H4 (cell line): ENCODE results near the gene NOTCH4. TPM values are rescaled to one million over a fixed set of nuclear protein-coding genes. Genes with fewer than 3 reads are reported as not detected.

Experiments
- total RNA-seq: library from RNA; depleted of rRNA; stranded (reverse); fragments of >200 nt; shearing (Covaris generic); gene quantifications from 2 replicates; pipeline ENCODE4 v1.2.3, GENCODE V29; 2014; rRNA removed

The NOTCH4 gene
- total RNA-seq, 1 experiment from 2014 or later, result 0.43 TPM

Other genes starting within 250 kb of the NOTCH4 start
- gene C4A, start 242.0 kb downstream of the NOTCH4 start, total RNA-seq, result 7.2 and 8.5 TPM in 2 replicates
- 6.5 and 10.9 TPM in 2 replicates for gene C4B, start 209.3 kb downstream of the NOTCH4 start, total RNA-seq
- 0.48 TPM in 1 of 2 replicates, not detected in the other for gene CYP21A2, start 185.7 kb downstream of the NOTCH4 start, total RNA-seq
- 0.06 and 0.29 TPM in 2 replicates for gene TNXB, start 114.7 kb downstream of the NOTCH4 start, total RNA-seq
- 17.1 and 23.4 TPM in 2 replicates for gene ATF6B, start 95.8 kb downstream of the NOTCH4 start, total RNA-seq
- 11.7 and 14.2 TPM in 2 replicates for gene FKBPL, start 93.8 kb downstream of the NOTCH4 start, total RNA-seq
- 0.10 TPM in 1 of 2 replicates, not detected in the other for gene PRRT1, start 72.1 kb downstream of the NOTCH4 start, total RNA-seq
- 19.3 and 25.7 TPM in 2 replicates for gene PPT2, start 69.9 kb downstream of the NOTCH4 start, total RNA-seq
- 0.43 and 1.7 TPM in 2 replicates for gene EGFL8, start 59.5 kb downstream of the NOTCH4 start, total RNA-seq
- gene AGPAT1, start 48.0 kb downstream of the NOTCH4 start, total RNA-seq, result 45.6 and 51.3 TPM in 2 replicates
- gene RNF5, start 45.7 kb downstream of the NOTCH4 start, total RNA-seq, result 55.7 and 56.9 TPM in 2 replicates
- 0.41 TPM in 1 of 2 replicates, not detected in the other for gene AGER, start 39.8 kb downstream of the NOTCH4 start, total RNA-seq
- gene PBX2, start 33.9 kb downstream of the NOTCH4 start, total RNA-seq, result 14.3 and 17.4 TPM in 2 replicates
- gene GPSM3, start 31.4 kb downstream of the NOTCH4 start, total RNA-seq, result 3.2 and 3.9 TPM in 2 replicates
- not detected in 2 replicates for gene TSBP1, start 147.8 kb upstream of the NOTCH4 start, total RNA-seq
- not detected in 2 replicates for gene BTNL2, start 183.1 kb upstream of the NOTCH4 start, total RNA-seq
- gene HLA-DRA, start 215.8 kb upstream of the NOTCH4 start, total RNA-seq, result 0.53 and 3.3 TPM in 2 replicates